Measurements from ENCODE around the gene PHACTR2. TPM values are rescaled to one million over a fixed set of nuclear protein-coding genes. Genes with fewer than 3 reads are reported as not detected.

Gene PHACTR2
- total and polyA plus RNA-seq, 7 donors = 4.2 to 51.9 (median 17.6) TPM

- WGBS, 2 donors = 92 to 95% methylated on average over 8 of the region's 8 CpGs
- Histone ChIP-seq H3K9me3 (no peaks in the 10 kb centered on the region), H3K27ac (no peak overlapping the region), H3K4me1 (no peaks in the 10 kb centered on the region), H3K4me3 (no peak overlapping the region), H3K27me3 (no peaks in the 10 kb centered on the region), H3K36me3 (no peaks in the 10 kb centered on the region)
- no peak for TF ChIP-seq EP300 (IDR thresholded peaks at IDR 0.05)
- no peak for TF ChIP-seq CTCF (IDR thresholded peaks at IDR 0.05)
- no peak for TF ChIP-seq POLR2A (IDR thresholded peaks at IDR 0.05)
- no peak for TF ChIP-seq POLR2AphosphoS5 (IDR thresholded peaks at IDR 0.05)
- intact Hi-C loops (cut with DNase I) = no loop called here
- DNase-seq = no peak
Measured at GRCh38 chr6:143802833-143803565, 125.2 kb downstream of the PHACTR2 start.

GRCh38 chr6:143803769-143804568 is 126.2 kb downstream of the PHACTR2 start:
- Histone ChIP-seq H3K4me3 (no peak overlapping the region), H3K27me3 (no peaks in the 10 kb centered on the region), H3K9me3 (no peaks in the 10 kb centered on the region), H3K4me1 (no peaks in the 10 kb centered on the region), H3K36me3 (no peaks in the 10 kb centered on the region), H3K27ac (no peak overlapping the region)
- intact Hi-C loops (cut with DNase I) = no loop called here
- no peak for TF ChIP-seq POLR2A (IDR thresholded peaks at IDR 0.05)
- TF ChIP-seq EP300 (IDR thresholded peaks at IDR 0.05) = no peak
- TF ChIP-seq POLR2AphosphoS5 (IDR thresholded peaks at IDR 0.05) = no peak
- DNase-seq = no peak
- whole genome bisulfite sequencing, 2 donors = 89 to 92% methylated on average over 9 of the region's 9 CpGs

GRCh38 chr6:143804835-143805239 is 127.1 kb downstream of the PHACTR2 start:
- Histone ChIP-seq H3K4me1 (no peaks in the 10 kb centered on the region), H3K27ac (no peak overlapping the region), H3K27me3 (no peaks in the 10 kb centered on the region), H3K36me3 (no peaks in the 10 kb centered on the region), H3K4me3 (no peak overlapping the region), H3K9me3 (no peaks in the 10 kb centered on the region)
- TF ChIP-seq POLR2A (IDR thresholded peaks at IDR 0.05) (no peak), EP300 (IDR thresholded peaks at IDR 0.05) (no peak), CTCF (IDR thresholded peaks at IDR 0.05) (no peak), POLR2AphosphoS5 (IDR thresholded peaks at IDR 0.05) (no peak)
- WGBS, 2 donors = 72 to 90% methylated on average over 4 of the region's 4 CpGs
- intact Hi-C loops (cut with DNase I) = no loop called here
- DNase-seq = no peak

GRCh38 chr6:143806282-143807102 is 128.7 kb downstream of the PHACTR2 start:
- TF ChIP-seq POLR2AphosphoS5 (IDR thresholded peaks at IDR 0.05) (no peak), POLR2A (IDR thresholded peaks at IDR 0.05) (no peak), CTCF (IDR thresholded peaks at IDR 0.05) (no peak), EP300 (IDR thresholded peaks at IDR 0.05) (no peak)
- Histone ChIP-seq H3K4me1 (no peaks in the 10 kb centered on the region), H3K27me3 (no peaks in the 10 kb centered on the region), H3K4me3 (no peak overlapping the region), H3K27ac (no peak overlapping the region), H3K36me3 (no peaks in the 10 kb centered on the region), H3K9me3 (no peaks in the 10 kb centered on the region)
- intact Hi-C loops (cut with DNase I) = no loop called here
- 85 to 90% methylated on average over 8 of the region's 8 CpGs for WGBS, 2 donors
- no peak for DNase-seq
